IMR-90 (cell line): ENCODE data around the gene BRME1. TPM values are rescaled to one million over a fixed set of nuclear protein-coding genes. Genes with fewer than 3 reads are reported as not detected.

ENCODE experiments used
- ATAC-seq: fragments of 200-7000 bp; cut with Tn5 transposase; 2 replicates; pipeline ENCODE4 v1.9.1; 2020; ENCODE audit warnings: low read depth, mild to moderate bottlenecking, moderate library complexity
- BruUV-seq: library from RNA; stranded (reverse); fragments of 400-500 nt; replicated peaks from 2 replicates; lab custom pipeline; 2021; lab: Mats Ljungman, UMichigan
- CTCF ChIA-PET: fragments of 300-600 bp; formaldehyde crosslinking; extraction: SDS; loops from one replicate; lab custom pipeline; 2021; ENCODE audit warnings: antibody characterized with exemption; lab: Yijun Ruan, JAX
- POLR2A ChIA-PET: fragments of 300-600 bp; sonication (Branson Sonifier 250); formaldehyde crosslinking; loops from one replicate; lab custom pipeline; 2022; ENCODE audit warnings: antibody characterized with exemption; ENCODE audit not compliant: unreplicated experiment; lab: Charles Lee
- DNase-seq: peaks from one replicate; pipeline ENCODE4 v3.0.0; 2013
- H2AFZ ChIP-seq: replicated peaks from 2 replicates; pipeline ENCODE3; 2013; ENCODE audit warnings: low read length, mild to moderate bottlenecking; ENCODE audit not compliant: poor library complexity
- H2AK5ac ChIP-seq: 2 replicates; pipeline ENCODE4 v1.6.1; 2013; ENCODE audit warnings: low read depth, low read length, inconsistent platforms
- H2AK9ac ChIP-seq: replicated peaks from 2 replicates; pipeline ENCODE3; 2013; ENCODE audit warnings: mild to moderate bottlenecking, low read depth, low read length, moderate library complexity; ENCODE audit not compliant: poor library complexity
- H2BK120ac ChIP-seq: 2 replicates; pipeline ENCODE4 v1.6.1; 2013; ENCODE audit warnings: low read depth, low read length, inconsistent platforms
- H2BK15ac ChIP-seq: 3 replicates; pipeline ENCODE4 v1.6.1; 2013; ENCODE audit warnings: low read depth, low read length, inconsistent platforms
- H2BK20ac ChIP-seq: 2 replicates; pipeline ENCODE4 v1.6.1; 2013; ENCODE audit warnings: low read depth, mild to moderate bottlenecking, inconsistent platforms, low read length, moderate library complexity
- H2BK5ac ChIP-seq: 2 replicates; pipeline ENCODE4 v1.6.1; 2013; ENCODE audit warnings: mild to moderate bottlenecking, low read depth, low read length, inconsistent platforms; ENCODE audit not compliant: poor library complexity, severe bottlenecking
- H3K14ac ChIP-seq: replicated peaks from 2 replicates; pipeline ENCODE4 v1.6.1; 2013; ENCODE audit warnings: low read depth, low read length, inconsistent platforms
- H3K18ac ChIP-seq: 2 replicates; pipeline ENCODE4 v1.6.1; 2013; ENCODE audit warnings: low read depth, low read length, control low read depth
- H3K23ac ChIP-seq: 2 replicates; pipeline ENCODE4 v1.6.1; 2013; ENCODE audit warnings: low read depth, low read length, inconsistent platforms
- H3K27ac ChIP-seq: 2 replicates; pipeline ENCODE4 v1.5.1; 2013; ENCODE audit warnings: mild to moderate bottlenecking, control low read depth, low read length; ENCODE audit not compliant: insufficient read depth
- H3K27me3 ChIP-seq: 2 replicates; pipeline ENCODE4 v1.6.1; 2013; ENCODE audit warnings: low read length; ENCODE audit not compliant: control insufficient read depth, insufficient read depth
- H3K36me3 ChIP-seq: 2 replicates; pipeline ENCODE4 v1.6.1; 2013; ENCODE audit warnings: low read length, mixed read lengths; ENCODE audit not compliant: control insufficient read depth, insufficient read depth
- H3K4ac ChIP-seq: 2 replicates; pipeline ENCODE4 v1.6.1; 2013; ENCODE audit warnings: low read depth, low read length, inconsistent platforms
- H3K4me1 ChIP-seq: 2 replicates; pipeline ENCODE4 v1.6.1; 2013; ENCODE audit warnings: low read length, mixed read lengths; ENCODE audit not compliant: control insufficient read depth, insufficient read depth
- H3K4me2 ChIP-seq: 2 replicates; pipeline ENCODE4 v1.6.1; 2013; ENCODE audit warnings: low read depth, mild to moderate bottlenecking, control low read depth, low read length, moderate library complexity
- H3K4me3 ChIP-seq: 2 replicates; pipeline ENCODE4 v1.5.1; 2013; ENCODE audit warnings: low read depth, mild to moderate bottlenecking, control low read depth, low read length, moderate library complexity; ENCODE audit not compliant: insufficient read depth
- H3K56ac ChIP-seq: 2 replicates; pipeline ENCODE4 v1.6.1; 2013; ENCODE audit warnings: low read length, inconsistent platforms; ENCODE audit not compliant: insufficient read depth; ENCODE audit errors: extremely low read depth
- H3K79me1 ChIP-seq, 2 experiments: 2 replicates each; pipeline ENCODE4 v1.6.1; 2013; ENCODE audit warnings: low read length in 2 of 2, inconsistent platforms in 1 of 2, low read depth in 1 of 2
- H3K9ac ChIP-seq: 2 replicates; pipeline ENCODE4 v1.6.1; 2013; ENCODE audit warnings: low read depth, low read length, control low read depth
- H3K9me1 ChIP-seq: 2 replicates; pipeline ENCODE4 v1.6.1; 2013; ENCODE audit warnings: low read length, inconsistent platforms; ENCODE audit not compliant: insufficient read depth
- H3K9me3 ChIP-seq: 2 replicates; pipeline ENCODE4 v1.6.1; 2013; ENCODE audit warnings: low read length; ENCODE audit not compliant: control insufficient read depth, insufficient read depth
- H4K20me1 ChIP-seq: 2 replicates; pipeline ENCODE4 v1.6.1; 2013; ENCODE audit warnings: low read length, inconsistent platforms; ENCODE audit not compliant: insufficient read depth
- H4K5ac ChIP-seq: 2 replicates; pipeline ENCODE4 v1.6.1; 2013; ENCODE audit warnings: mild to moderate bottlenecking, low read depth, low read length, control low read depth
- H4K8ac ChIP-seq, 2 experiments: 2 replicates each; pipeline ENCODE4 v1.6.1; 2013; ENCODE audit warnings: low read depth in 2 of 2, low read length in 2 of 2, control low read depth in 1 of 2, inconsistent platforms in 1 of 2
- H4K91ac ChIP-seq: 2 replicates; pipeline ENCODE4 v1.6.1; 2013; ENCODE audit warnings: low read depth, low read length, inconsistent platforms; ENCODE audit not compliant: insufficient read depth
- BHLHE40 ChIP-seq: fragments of 150-350 bp; IDR thresholded peaks from 2 replicates; pipeline ENCODE4 v1.6.1; 2016; ENCODE audit warnings: mild to moderate bottlenecking, low read depth, low read length
- CEBPB ChIP-seq: IDR thresholded peaks from 2 replicates; pipeline ENCODE4 v1.6.1; 2012; ENCODE audit warnings: low read depth, low read length, improper control_type of control experiment
- CHD1 ChIP-seq: IDR thresholded peaks from 2 replicates; pipeline ENCODE4 v1.6.1; 2012; ENCODE audit warnings: low read depth, low read length, improper control_type of control experiment
- FOS ChIP-seq: fragments of 150-350 bp; IDR thresholded peaks from 2 replicates; pipeline ENCODE4 v1.6.1; 2016; ENCODE audit warnings: low read depth, low read length
- MAFK ChIP-seq: IDR thresholded peaks from 2 replicates; pipeline ENCODE4 v1.6.1; 2012; ENCODE audit warnings: low read depth, low read length, improper control_type of control experiment
- MAZ ChIP-seq: IDR thresholded peaks from 2 replicates; pipeline ENCODE4 v1.6.1; 2012; ENCODE audit warnings: low read depth, mild to moderate bottlenecking, low read length, improper control_type of control experiment, moderate library complexity, borderline replicate concordance
- MXI1 ChIP-seq: IDR thresholded peaks from 2 replicates; pipeline ENCODE4 v1.6.1; 2012; ENCODE audit warnings: low read depth, mild to moderate bottlenecking, low read length, moderate library complexity, borderline replicate concordance
- NFE2L2 ChIP-seq: fragments of 150-350 bp; IDR thresholded peaks from 2 replicates; pipeline ENCODE4 v1.6.1; 2016; ENCODE audit warnings: low read depth, mild to moderate bottlenecking, low read length
- POLR2A ChIP-seq: IDR thresholded peaks from 2 replicates; pipeline ENCODE4 v1.6.1; 2012; ENCODE audit warnings: mild to moderate bottlenecking, low read depth, low read length
- RAD21 ChIP-seq: IDR thresholded peaks from 2 replicates; pipeline ENCODE4 v1.6.1; 2012; ENCODE audit warnings: low read length, improper control_type of control experiment
- RCOR1 ChIP-seq: IDR thresholded peaks from 2 replicates; pipeline ENCODE4 v1.6.1; 2012; ENCODE audit warnings: mild to moderate bottlenecking, low read length, improper control_type of control experiment; ENCODE audit not compliant: insufficient replicate concordance
- RFX5 ChIP-seq: IDR thresholded peaks from 2 replicates; pipeline ENCODE4 v1.8.0; 2012; ENCODE audit warnings: low read depth, mild to moderate bottlenecking, low read length, moderate library complexity
- SMC3 ChIP-seq: fragments of 150-350 bp; IDR thresholded peaks from 2 replicates; pipeline ENCODE4 v1.6.1; 2016; ENCODE audit warnings: low read depth, mild to moderate bottlenecking, antibody characterized with exemption, low read length, moderate library complexity
- WGBS, 2 experiments: methylation state at CpG; one replicate each; pipeline versions ENCODE4 v1.1.5 to v1.1.7; 2013; ENCODE audit warnings: missing lambda C conversion rate in 2 of 2; ENCODE audit not compliant: insufficient read length in 1 of 2; ENCODE audit errors: extremely low coverage in 2 of 2; 5-methylcytosine and 5-hydroxymethylcytosine counted together
- dilution Hi-C: fragments of 300-500 bp; cut with HindIII; formaldehyde crosslinking; loops from one replicate; pipeline ENCODE4 v1.14.3; 2018; ENCODE audit warnings: low sequenced_read_pairs; ENCODE audit not compliant: unreplicated experiment
- in situ Hi-C: fragments of 300-500 bp; cut with MboI; formaldehyde crosslinking; loops from 3 replicates; pipeline ENCODE4 v1.14.3; 2019; ENCODE audit warnings: low sequenced_read_pairs, inconsistent platforms, mixed read lengths
- intact Hi-C: fragments of 100-400 bp; cut with micrococcal nuclease; formaldehyde crosslinking; loops from 2 replicates; pipeline ENCODE4 v1.10.0; 2022
- polyA plus RNA-seq, 3 experiments: library from polyadenylated mRNA; depleted of rRNA; stranded (reverse); fragments of >200 nt; gene quantifications; 2 replicates each; pipeline ENCODE4 v1.2.3, GENCODE V29; 2012; ENCODE audit warnings: low replicate concordance in 1 of 3
- total RNA-seq: library from RNA; depleted of rRNA; stranded (reverse); fragments of >200 nt; gene quantifications from 2 replicates; pipeline ENCODE4 v1.2.3, GENCODE V29; 2012
- TF ChIP-seq, protein P1 (sequence below): fragments of 150-350 bp; IDR thresholded peaks from 2 replicates; pipeline ENCODE4 v1.6.1; 2016; ENCODE audit warnings: low read depth, mild to moderate bottlenecking, low read length, moderate library complexity, borderline replicate concordance
- TF ChIP-seq, protein P2 (sequence below): fragments of 150-350 bp; IDR thresholded peaks from 2 replicates; pipeline ENCODE4 v1.6.1; 2017; ENCODE audit warnings: mild to moderate bottlenecking, antibody characterized with exemption, low read length, low read depth
- TF ChIP-seq, protein P3 (sequence below): conservative IDR thresholded peaks from 2 replicates; pipeline ENCODE4 v1.5.1; 2012; ENCODE audit warnings: mild to moderate bottlenecking, low read depth, low read length, improper control_type of control experiment

The BRME1 gene
- total and polyA plus RNA-seq, 2 of the 4 experiments (the other 2 are of a cell fraction): 0.18 to 0.38 TPM

DNA sequence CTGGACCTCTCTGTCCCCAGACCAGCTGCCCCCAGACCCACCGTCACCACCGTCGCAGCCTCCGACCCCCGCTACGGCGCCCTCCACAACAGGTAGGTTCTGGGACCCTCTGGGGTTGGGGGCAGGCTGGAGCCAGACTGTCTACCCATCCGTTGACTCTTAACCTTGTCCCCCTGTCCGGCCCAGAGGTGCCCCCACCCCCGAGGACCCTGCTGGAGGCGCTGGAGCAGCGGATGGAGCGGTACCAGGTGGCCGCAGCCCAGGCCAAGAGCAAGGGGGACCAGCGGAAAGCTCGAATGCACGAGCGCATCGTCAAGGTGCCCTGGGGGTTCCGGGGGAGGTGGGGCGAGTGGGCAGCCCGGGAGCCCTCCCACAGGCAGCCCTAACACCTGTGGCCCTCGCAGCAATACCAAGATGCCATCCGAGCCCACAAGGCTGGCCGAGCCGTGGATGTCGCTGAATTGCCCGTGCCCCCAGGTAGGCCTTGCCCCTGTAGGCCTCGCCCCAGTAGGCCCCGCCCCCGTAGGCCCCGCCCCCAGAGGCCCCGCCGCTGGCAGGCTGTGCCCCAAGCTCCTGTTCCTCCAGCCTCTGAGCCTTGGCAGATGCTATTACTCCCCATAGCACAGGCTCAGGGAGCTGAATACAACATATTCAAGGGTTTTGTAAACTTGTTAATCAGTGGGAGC lies 13.0 kb upstream of the BRME1 start:
- Histone ChIP-seq H3K14ac (no peak overlapping the region), H3K9ac (no peak overlapping the region), H2BK5ac (no peak overlapping the region), H3K36me3 (peaks cover 46% of the 10 kb centered on the region), H2AK5ac (no peak overlapping the region), H2AFZ (no peak overlapping the region), H2BK120ac (no peak overlapping the region), H3K27ac (no peak overlapping the region), H4K91ac (no peak overlapping the region), H3K9me1 (no peaks in the 10 kb centered on the region), H3K23ac (no peak overlapping the region), H4K20me1 (no peaks in the 10 kb centered on the region), H3K79me1 (no peaks in the 10 kb centered on the region), H3K9me3 (peaks cover 4% of the 10 kb centered on the region), H2AK9ac (no peak overlapping the region), H3K4ac (no peak overlapping the region), H4K5ac (no peak overlapping the region), H3K4me1 (peaks cover 2% of the 10 kb centered on the region; the same call in 1 of the 2 replicates), H2BK15ac (no peak overlapping the region), H3K4me2 (no peak overlapping the region), H3K27me3 (no peaks in the 10 kb centered on the region), H4K8ac (no peak overlapping the region), H3K4me3 (no peak overlapping the region), H3K56ac (no peak overlapping the region), H3K18ac (no peak overlapping the region), H2BK20ac (no peak overlapping the region)
- dilution Hi-C loops (no loop called here), in situ Hi-C loops (no loop called here), intact Hi-C loops (no loop called here)
- DNase-seq (no peak), ATAC-seq (no peak)
- WGBS, 2 experiments: 92% methylated on average over 9 of the region's 34 CpGs; no CpG with 5 or more reads in 1 of the 2 experiments
- no TSS peak for BruUV-seq
- TF ChIP-seq RAD21 (no peak), NFE2L2 (no peak), CEBPB (no peak), MAFK (no peak), MXI1 (no peak), FOS (no peak), POLR2A (no peak), MAZ (no peak), SMC3 (no peak), CHD1 (no peak), BHLHE40 (no peak), RFX5 (no peak), RCOR1 (no peak)
- TF ChIP-seq, protein P1, sequence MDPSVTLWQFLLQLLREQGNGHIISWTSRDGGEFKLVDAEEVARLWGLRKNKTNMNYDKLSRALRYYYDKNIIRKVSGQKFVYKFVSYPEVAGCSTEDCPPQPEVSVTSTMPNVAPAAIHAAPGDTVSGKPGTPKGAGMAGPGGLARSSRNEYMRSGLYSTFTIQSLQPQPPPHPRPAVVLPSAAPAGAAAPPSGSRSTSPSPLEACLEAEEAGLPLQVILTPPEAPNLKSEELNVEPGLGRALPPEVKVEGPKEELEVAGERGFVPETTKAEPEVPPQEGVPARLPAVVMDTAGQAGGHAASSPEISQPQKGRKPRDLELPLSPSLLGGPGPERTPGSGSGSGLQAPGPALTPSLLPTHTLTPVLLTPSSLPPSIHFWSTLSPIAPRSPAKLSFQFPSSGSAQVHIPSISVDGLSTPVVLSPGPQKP: no peak
- TF ChIP-seq, protein P2, sequence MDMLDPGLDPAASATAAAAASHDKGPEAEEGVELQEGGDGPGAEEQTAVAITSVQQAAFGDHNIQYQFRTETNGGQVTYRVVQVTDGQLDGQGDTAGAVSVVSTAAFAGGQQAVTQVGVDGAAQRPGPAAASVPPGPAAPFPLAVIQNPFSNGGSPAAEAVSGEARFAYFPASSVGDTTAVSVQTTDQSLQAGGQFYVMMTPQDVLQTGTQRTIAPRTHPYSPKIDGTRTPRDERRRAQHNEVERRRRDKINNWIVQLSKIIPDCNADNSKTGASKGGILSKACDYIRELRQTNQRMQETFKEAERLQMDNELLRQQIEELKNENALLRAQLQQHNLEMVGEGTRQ: no peak
- TF ChIP-seq, protein P3, sequence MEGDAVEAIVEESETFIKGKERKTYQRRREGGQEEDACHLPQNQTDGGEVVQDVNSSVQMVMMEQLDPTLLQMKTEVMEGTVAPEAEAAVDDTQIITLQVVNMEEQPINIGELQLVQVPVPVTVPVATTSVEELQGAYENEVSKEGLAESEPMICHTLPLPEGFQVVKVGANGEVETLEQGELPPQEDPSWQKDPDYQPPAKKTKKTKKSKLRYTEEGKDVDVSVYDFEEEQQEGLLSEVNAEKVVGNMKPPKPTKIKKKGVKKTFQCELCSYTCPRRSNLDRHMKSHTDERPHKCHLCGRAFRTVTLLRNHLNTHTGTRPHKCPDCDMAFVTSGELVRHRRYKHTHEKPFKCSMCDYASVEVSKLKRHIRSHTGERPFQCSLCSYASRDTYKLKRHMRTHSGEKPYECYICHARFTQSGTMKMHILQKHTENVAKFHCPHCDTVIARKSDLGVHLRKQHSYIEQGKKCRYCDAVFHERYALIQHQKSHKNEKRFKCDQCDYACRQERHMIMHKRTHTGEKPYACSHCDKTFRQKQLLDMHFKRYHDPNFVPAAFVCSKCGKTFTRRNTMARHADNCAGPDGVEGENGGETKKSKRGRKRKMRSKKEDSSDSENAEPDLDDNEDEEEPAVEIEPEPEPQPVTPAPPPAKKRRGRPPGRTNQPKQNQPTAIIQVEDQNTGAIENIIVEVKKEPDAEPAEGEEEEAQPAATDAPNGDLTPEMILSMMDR: no peak
- ChIA-PET CTCF (no interaction called here), POLR2A (no interaction called here)
